HG03342 (cell line): Measurements from ENCODE around the gene CRTC2.

ENCODE experiments used
- ATAC-seq: cut with Tn5 transposase; IDR thresholded peaks from one replicate; pipeline ENCODE4 v1.9.1; 2021; ENCODE audit warnings: mild to moderate bottlenecking, moderate library complexity; ENCODE audit not compliant: unreplicated experiment

Gene CRTC2

GRCh38 chr1:153899509-153899908 is 58.9 kb downstream of the CRTC2 start:
- no peak for ATAC-seq
